Parathyroid adenoma (tissue), 2 donors: ENCODE data around the gene DBNL.

Source experiments
- H2AFZ ChIP-seq: fragments of 300-600 bp; sonication (generic); one replicate; pipeline ENCODE4 v1.7.0; 2017; ENCODE audit warnings: antibody characterized with exemption, mild to moderate bottlenecking
- H3K27ac ChIP-seq: fragments of 300-600 bp; sonication (generic); one replicate; pipeline ENCODE4 v1.7.0; 2017
- H3K27me3 ChIP-seq: fragments of 300-600 bp; sonication (generic); one replicate; pipeline ENCODE4 v1.7.0; 2017; ENCODE audit warnings: low read length; ENCODE audit not compliant: control insufficient read depth, insufficient read depth
- H3K36me3 ChIP-seq: fragments of 300-600 bp; sonication (generic); one replicate; pipeline ENCODE4 v1.7.0; 2017; ENCODE audit warnings: low read length; ENCODE audit not compliant: control insufficient read depth, insufficient read depth
- H3K4me1 ChIP-seq: fragments of 300-600 bp; sonication (generic); one replicate; pipeline ENCODE4 v1.7.0; 2017; ENCODE audit warnings: control low read depth
- H3K4me2 ChIP-seq: fragments of 300-600 bp; sonication (generic); one replicate; pipeline ENCODE4 v1.7.0; 2017; ENCODE audit warnings: low read length
- H3K4me3 ChIP-seq: fragments of 300-600 bp; sonication (generic); one replicate; pipeline ENCODE4 v1.7.0; 2017; ENCODE audit warnings: low read depth, low read length
- H3K79me2 ChIP-seq: fragments of 300-600 bp; sonication (generic); one replicate; pipeline ENCODE4 v1.7.0; 2017; ENCODE audit warnings: control low read depth
- H3K9ac ChIP-seq: fragments of 300-600 bp; sonication (generic); one replicate; pipeline ENCODE4 v1.7.0; 2017; ENCODE audit warnings: mild to moderate bottlenecking
- H3K9me3 ChIP-seq: fragments of 300-600 bp; sonication (generic); one replicate; pipeline ENCODE4 v1.7.0; 2017; ENCODE audit warnings: low read length; ENCODE audit not compliant: control insufficient read depth
- TF ChIP-seq, protein P1 (sequence below): fragments of 300-600 bp; sonication (generic); IDR thresholded peaks from one replicate; pipeline ENCODE4 v1.7.0; 2017; ENCODE audit warnings: antibody characterized with exemption, mild to moderate bottlenecking
- donor health status: primary hyperparathyroidism.

The DBNL gene

DNA sequence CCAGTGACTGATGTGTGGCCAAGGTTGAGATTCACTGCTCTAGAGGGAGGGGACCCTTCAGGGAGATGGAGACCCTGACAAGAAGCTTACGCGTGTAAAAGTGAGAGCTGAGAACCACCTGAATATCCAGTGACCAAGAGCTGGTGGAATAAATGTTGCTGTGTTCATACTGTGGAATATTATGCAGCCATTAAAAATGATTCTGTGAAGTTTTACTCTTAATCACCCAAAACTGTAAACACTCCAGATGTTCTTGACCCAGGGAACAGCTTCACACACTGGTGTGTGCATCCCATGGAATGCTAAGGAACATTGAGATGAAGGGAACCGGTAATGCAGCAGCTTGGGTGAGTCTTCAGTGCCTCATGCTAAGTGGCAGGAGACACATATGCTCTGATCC lies 42.1 kb downstream of the DBNL start:
- no peak overlapping the region for H2AFZ ChIP-seq
- TF ChIP-seq, protein P1, sequence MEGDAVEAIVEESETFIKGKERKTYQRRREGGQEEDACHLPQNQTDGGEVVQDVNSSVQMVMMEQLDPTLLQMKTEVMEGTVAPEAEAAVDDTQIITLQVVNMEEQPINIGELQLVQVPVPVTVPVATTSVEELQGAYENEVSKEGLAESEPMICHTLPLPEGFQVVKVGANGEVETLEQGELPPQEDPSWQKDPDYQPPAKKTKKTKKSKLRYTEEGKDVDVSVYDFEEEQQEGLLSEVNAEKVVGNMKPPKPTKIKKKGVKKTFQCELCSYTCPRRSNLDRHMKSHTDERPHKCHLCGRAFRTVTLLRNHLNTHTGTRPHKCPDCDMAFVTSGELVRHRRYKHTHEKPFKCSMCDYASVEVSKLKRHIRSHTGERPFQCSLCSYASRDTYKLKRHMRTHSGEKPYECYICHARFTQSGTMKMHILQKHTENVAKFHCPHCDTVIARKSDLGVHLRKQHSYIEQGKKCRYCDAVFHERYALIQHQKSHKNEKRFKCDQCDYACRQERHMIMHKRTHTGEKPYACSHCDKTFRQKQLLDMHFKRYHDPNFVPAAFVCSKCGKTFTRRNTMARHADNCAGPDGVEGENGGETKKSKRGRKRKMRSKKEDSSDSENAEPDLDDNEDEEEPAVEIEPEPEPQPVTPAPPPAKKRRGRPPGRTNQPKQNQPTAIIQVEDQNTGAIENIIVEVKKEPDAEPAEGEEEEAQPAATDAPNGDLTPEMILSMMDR, result no peak
- no peaks in the 10 kb centered on the region for H3K36me3 ChIP-seq
- H3K27me3 ChIP-seq, result no peaks in the 10 kb centered on the region
- no peaks in the 10 kb centered on the region for H3K79me2 ChIP-seq
- no peak overlapping the region for H3K4me2 ChIP-seq
- no peak overlapping the region for H3K9ac ChIP-seq
- H3K9me3 ChIP-seq, result no peaks in the 10 kb centered on the region
- H3K27ac ChIP-seq, result no peak overlapping the region
- no peaks in the 10 kb centered on the region for H3K4me1 ChIP-seq
- no peak overlapping the region for H3K4me3 ChIP-seq

DNA sequence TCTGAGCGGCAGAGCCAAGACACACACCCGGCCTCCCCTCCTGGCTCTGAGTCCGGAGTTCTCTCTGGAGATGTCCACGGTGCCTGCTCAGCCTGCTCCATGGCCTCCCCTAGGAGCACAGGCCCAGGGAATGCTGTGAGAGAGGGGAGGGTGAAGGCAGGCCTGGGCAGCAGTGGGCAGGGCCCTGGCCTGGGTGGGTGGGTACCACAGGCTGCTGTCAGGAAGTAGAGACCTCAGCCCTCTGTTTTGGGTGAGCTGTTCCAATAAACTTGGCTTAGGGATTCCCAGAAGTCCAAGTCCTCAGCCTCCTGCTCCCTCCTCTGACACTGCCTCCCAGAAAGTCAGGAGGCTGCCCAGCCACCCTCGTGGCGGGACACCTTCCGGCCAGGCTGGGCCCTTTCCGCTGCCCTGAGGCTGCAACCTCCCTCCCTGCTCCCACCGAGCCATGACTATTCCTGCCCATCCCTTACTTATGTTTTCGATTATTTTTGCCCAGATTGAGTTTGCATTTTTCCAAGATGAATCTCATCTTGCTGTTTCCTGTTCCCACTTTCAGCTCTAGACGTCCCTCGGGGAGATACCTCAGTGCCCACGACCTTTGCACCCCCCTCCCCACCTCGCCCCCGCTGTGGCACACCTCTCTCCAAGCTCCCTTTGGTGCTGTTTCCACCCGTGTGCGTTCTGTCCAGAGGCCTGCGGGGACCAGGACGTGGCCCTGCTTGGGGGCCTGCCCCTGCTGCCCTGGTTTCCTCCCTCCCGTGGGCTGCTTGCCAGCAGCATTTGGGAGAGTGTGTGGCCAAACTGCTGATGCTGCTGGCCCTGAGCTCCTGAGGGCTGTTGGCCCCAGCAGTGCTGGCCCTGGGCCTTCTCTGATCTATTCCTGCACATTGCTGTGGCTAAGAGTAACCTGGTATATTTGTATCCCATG lies 43.7 kb downstream of the DBNL start:
- Histone ChIP-seq H2AFZ (no peak overlapping the region), H3K4me3 (no peak overlapping the region), H3K79me2 (no peaks in the 10 kb centered on the region), H3K4me1 (no peaks in the 10 kb centered on the region), H3K27ac (peak overlapping the region; percentile 24), H3K4me2 (no peak overlapping the region), H3K27me3 (no peaks in the 10 kb centered on the region), H3K9ac (no peak overlapping the region), H3K36me3 (no peaks in the 10 kb centered on the region), H3K9me3 (no peaks in the 10 kb centered on the region)
- TF ChIP-seq, protein P1, result no peak

DNA sequence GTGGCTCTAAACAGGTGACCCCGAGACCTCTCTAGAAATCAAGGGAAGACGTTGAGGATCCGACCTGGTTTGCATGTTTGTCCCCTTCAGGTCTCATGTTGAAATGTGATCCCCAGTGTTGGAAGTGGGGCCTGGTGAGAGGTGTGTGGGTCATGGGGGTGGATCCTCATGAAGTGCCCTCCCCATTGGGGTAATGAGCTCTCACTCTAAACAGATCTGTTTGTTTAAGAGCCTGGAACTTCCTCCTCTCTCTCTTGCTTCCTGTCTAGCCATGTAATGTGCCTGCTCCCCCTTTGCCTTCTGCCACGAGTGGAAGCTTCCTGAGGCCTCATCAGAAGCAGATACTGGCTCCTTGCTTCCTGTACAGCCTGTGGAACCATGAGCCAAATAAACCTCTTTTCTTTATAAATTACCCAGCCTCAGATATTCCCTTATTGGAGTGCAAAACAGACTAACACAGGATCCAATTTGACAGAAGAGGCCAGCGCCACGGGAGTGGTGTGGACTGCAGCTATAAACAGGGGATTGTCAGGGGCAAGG lies 48.7 kb downstream of the DBNL start:
- no peaks in the 10 kb centered on the region for H3K79me2 ChIP-seq
- no peak overlapping the region for H2AFZ ChIP-seq
- H3K27me3 ChIP-seq, result no peaks in the 10 kb centered on the region
- no peaks in the 10 kb centered on the region for H3K4me1 ChIP-seq
- no peaks in the 10 kb centered on the region for H3K9me3 ChIP-seq
- no peak overlapping the region for H3K27ac ChIP-seq
- no peaks in the 10 kb centered on the region for H3K36me3 ChIP-seq
- TF ChIP-seq, protein P1, result no peak
- no peak overlapping the region for H3K4me3 ChIP-seq
- no peak overlapping the region for H3K9ac ChIP-seq
- no peak overlapping the region for H3K4me2 ChIP-seq

DNA sequence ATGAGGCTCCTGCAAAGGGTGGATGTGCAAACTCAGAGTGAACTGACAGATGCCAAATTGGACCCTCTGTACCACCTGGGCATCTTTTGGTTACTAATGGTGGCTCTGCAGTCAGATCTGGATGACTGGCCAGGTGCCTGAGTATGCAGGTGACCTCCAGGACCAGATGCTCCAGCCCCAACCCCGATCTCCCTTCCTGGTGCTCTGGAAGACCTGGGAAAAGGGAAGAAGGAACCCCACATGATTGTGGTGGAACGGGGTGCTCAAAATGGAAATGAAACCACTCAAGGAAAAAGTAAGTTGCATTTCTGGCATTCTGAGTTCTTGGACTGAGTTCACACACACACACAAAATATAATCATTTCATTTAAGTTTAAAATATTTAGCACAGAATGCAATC lies 49.9 kb downstream of the DBNL start:
- H3K27me3 ChIP-seq, result no peaks in the 10 kb centered on the region
- H3K27ac ChIP-seq, result no peak overlapping the region
- H3K36me3 ChIP-seq, result no peaks in the 10 kb centered on the region
- H3K4me1 ChIP-seq, result no peaks in the 10 kb centered on the region
- no peaks in the 10 kb centered on the region for H3K9me3 ChIP-seq
- H2AFZ ChIP-seq, result no peak overlapping the region
- no peak overlapping the region for H3K4me2 ChIP-seq
- no peak overlapping the region for H3K9ac ChIP-seq
- H3K79me2 ChIP-seq, result no peaks in the 10 kb centered on the region
- no peak overlapping the region for H3K4me3 ChIP-seq
- TF ChIP-seq, protein P1, result no peak
